CD4-positive, CD25-positive, alpha-beta regulatory T cell (primary cell): ENCODE data around the gene XPNPEP2. TPM values are rescaled to one million over a fixed set of nuclear protein-coding genes. Genes with fewer than 3 reads are reported as not detected.

Experiments
- ATAC-seq, 2 donors: fragments of 150-1000 bp; cut with Tn5 transposase; one replicate each; pipeline ENCODE4 v1.10.0; 2021; ENCODE audit warnings: low read depth in 2 of 2, moderate number of reproducible peaks in 2 of 2, moderate library complexity in 1 of 2
- DNase-seq, 3 donors: peaks; one replicate each; pipeline versions ENCODE4 v3.0.0 to v3.0.0-alpha.2; 2012 to 2022; ENCODE audit warnings: mixed read lengths in 1 of 3
- H3K27ac ChIP-seq: one replicate; pipeline ENCODE4 v1.7.0; 2013; ENCODE audit warnings: mild to moderate bottlenecking, low read length; ENCODE audit not compliant: insufficient read depth, poor library complexity, severe bottlenecking
- H3K27me3 ChIP-seq: one replicate; pipeline ENCODE4 v1.7.0; 2013; ENCODE audit warnings: low read length; ENCODE audit not compliant: control insufficient read depth, insufficient read depth
- H3K36me3 ChIP-seq: one replicate; pipeline ENCODE4 v1.7.0; 2013; ENCODE audit warnings: mild to moderate bottlenecking, low read length, moderate library complexity; ENCODE audit not compliant: control insufficient read depth, insufficient read depth
- H3K4me1 ChIP-seq: 2 replicates; pipeline ENCODE4 v1.7.0; 2013; ENCODE audit warnings: mild to moderate bottlenecking, low read length; ENCODE audit not compliant: insufficient read depth, control insufficient read depth, poor library complexity, severe bottlenecking
- H3K4me3 ChIP-seq: one replicate; pipeline ENCODE4 v1.7.0; 2013; ENCODE audit warnings: low read depth, mild to moderate bottlenecking, low read length, moderate library complexity
- H3K9me3 ChIP-seq, 2 experiments: 1 replicate in 1 of 2; 2 replicates in 1 of 2; pipeline ENCODE4 v1.7.0; 2013; ENCODE audit warnings: low read length in 2 of 2, mild to moderate bottlenecking in 1 of 2, moderate library complexity in 1 of 2; ENCODE audit not compliant: control insufficient read depth in 2 of 2
- H3K27ac Mint-ChIP-seq, 3 donors: one replicate each; pipeline ENCODE4 v1.8.0; 2020 to 2022; ENCODE audit warnings: mild to moderate bottlenecking in 3 of 3, mixed read lengths in 3 of 3, moderate library complexity in 2 of 3
- H3K27me3 Mint-ChIP-seq: one replicate; pipeline ENCODE4 v1.8.0; 2022; ENCODE audit warnings: mild to moderate bottlenecking, mixed read lengths
- H3K36me3 Mint-ChIP-seq: one replicate; pipeline ENCODE4 v1.8.0; 2020; ENCODE audit warnings: mixed read lengths
- H3K4me1 Mint-ChIP-seq, 4 donors: one replicate each; pipeline ENCODE4 v1.8.0; 2020 to 2022; ENCODE audit warnings: mixed read lengths in 4 of 4, mild to moderate bottlenecking in 1 of 4
- H3K4me3 Mint-ChIP-seq, 4 donors: one replicate each; pipeline ENCODE4 v1.8.0; 2020 to 2022; ENCODE audit warnings: mild to moderate bottlenecking in 4 of 4, mixed read lengths in 4 of 4, moderate library complexity in 3 of 4
- H3K9me3 Mint-ChIP-seq, 7 donors: one replicate each; pipeline ENCODE4 v1.8.0; 2020 to 2022; ENCODE audit warnings: mixed read lengths in 7 of 7, mild to moderate bottlenecking in 3 of 7, moderate library complexity in 2 of 7
- polyA plus RNA-seq, 4 donors: library from polyadenylated mRNA; unstranded; fragments of 300-500 nt; fragmentation: Illumina TruSeq; gene quantifications; one replicate each; pipeline ENCODE4 v1.2.3, GENCODE V29; 2021
- total RNA-seq: library from RNA; stranded (reverse); gene quantifications from one replicate; pipeline ENCODE4 v1.2.3, GENCODE V29; 2022

Gene XPNPEP2
- total and polyA plus RNA-seq, 5 donors from 2014 or later = 0.17 to 0.99 (median 0.63) TPM

GRCh38 chrX:129788527-129788926 lies 49.7 kb downstream of the XPNPEP2 start:
- Histone ChIP-seq H3K27me3 (no peaks in the 10 kb centered on the region), H3K4me3 (no peak overlapping the region), H3K4me1 (peaks cover 31% of the 10 kb centered on the region), H3K36me3 (peaks cover 60% of the 10 kb centered on the region), H3K27ac (peak overlapping the region; percentile 41), H3K9me3 (no peaks in the 10 kb centered on the region)
- Mint-ChIP-seq H3K36me3 (peaks cover 43% of the 10 kb centered on the region), H3K9me3 (no peaks in the 10 kb centered on the region), H3K4me1 (peaks cover 0 to 48% (median 26%) of the 10 kb centered on the region in 4 donors), H3K4me3 (no peak overlapping the region), H3K27ac (peak overlapping the region in 1 of 3 donors; percentile 23), H3K27me3 (no peaks in the 10 kb centered on the region)
- ATAC-seq (no peak), DNase-seq (no peak)

GRCh38 chrX:129790146-129790545 lies 51.4 kb downstream of the XPNPEP2 start:
- H3K27me3 Mint-ChIP-seq = no peaks in the 10 kb centered on the region
- H3K4me3 Mint-ChIP-seq = no peak overlapping the region
- peaks cover 0 to 37% (median 15%) of the 10 kb centered on the region in 4 donors for H3K4me1 Mint-ChIP-seq
- Histone ChIP-seq H3K27ac (no peak overlapping the region), H3K27me3 (no peaks in the 10 kb centered on the region), H3K4me3 (no peak overlapping the region), H3K36me3 (peaks cover 62% of the 10 kb centered on the region), H3K9me3 (no peaks in the 10 kb centered on the region), H3K4me1 (peaks cover 17% of the 10 kb centered on the region)
- H3K27ac Mint-ChIP-seq = peak overlapping the region in 1 of 3 donors; percentile 75
- ATAC-seq (no peak), DNase-seq (no peak)
- H3K9me3 Mint-ChIP-seq = no peaks in the 10 kb centered on the region
- peaks cover 35% of the 10 kb centered on the region for H3K36me3 Mint-ChIP-seq

GRCh38 chrX:129790808-129791207 lies 52.0 kb downstream of the XPNPEP2 start:
- no peaks in the 10 kb centered on the region for H3K9me3 ChIP-seq
- H3K27me3 ChIP-seq = no peaks in the 10 kb centered on the region
- Mint-ChIP-seq H3K4me1 (peaks cover 0 to 30% (median 12%) of the 10 kb centered on the region in 4 donors), H3K36me3 (peaks cover 29% of the 10 kb centered on the region), H3K9me3 (no peaks in the 10 kb centered on the region), H3K27ac (peak overlapping the region in 1 of 3 donors; percentile 26), H3K4me3 (no peak overlapping the region), H3K27me3 (no peaks in the 10 kb centered on the region)
- H3K4me3 ChIP-seq = no peak overlapping the region
- peaks cover 10% of the 10 kb centered on the region for H3K4me1 ChIP-seq
- no peak for ATAC-seq
- peaks cover 65% of the 10 kb centered on the region for H3K36me3 ChIP-seq
- no peak for DNase-seq
- H3K27ac ChIP-seq = no peak overlapping the region

- H3K36me3 ChIP-seq = peaks cover 63% of the 10 kb centered on the region
- H3K27ac Mint-ChIP-seq = no peak overlapping the region
Observed at GRCh38 chrX:129791336-129791735, 52.6 kb downstream of the XPNPEP2 start.

GRCh38 chrX:129791961-129792570 lies 53.3 kb downstream of the XPNPEP2 start:
- H3K27ac Mint-ChIP-seq = no peak overlapping the region
- H3K9me3 ChIP-seq = no peaks in the 10 kb centered on the region
- ATAC-seq (no peak), DNase-seq (no peak)
- H3K4me1 ChIP-seq = peaks cover 6% of the 10 kb centered on the region
- no peaks in the 10 kb centered on the region for H3K9me3 Mint-ChIP-seq
- H3K4me3 Mint-ChIP-seq = no peak overlapping the region
- peaks cover 0 to 20% (median 6%) of the 10 kb centered on the region in 4 donors for H3K4me1 Mint-ChIP-seq
- no peak overlapping the region for H3K27ac ChIP-seq
- H3K27me3 Mint-ChIP-seq = no peaks in the 10 kb centered on the region
- H3K4me3 ChIP-seq = no peak overlapping the region
- H3K36me3 ChIP-seq = peaks cover 60% of the 10 kb centered on the region
- H3K36me3 Mint-ChIP-seq = peaks cover 21% of the 10 kb centered on the region
- H3K27me3 ChIP-seq = no peaks in the 10 kb centered on the region

More at GRCh38 chrX:129791336-129791735, 52.6 kb downstream of the XPNPEP2 start:
- Mint-ChIP-seq H3K4me3 (no peak overlapping the region), H3K36me3 (peaks cover 24% of the 10 kb centered on the region), H3K27me3 (no peaks in the 10 kb centered on the region), H3K4me1 (peaks cover 0 to 25% (median 10%) of the 10 kb centered on the region in 4 donors), H3K9me3 (no peaks in the 10 kb centered on the region)
- no peak overlapping the region for H3K4me3 ChIP-seq
- no peak overlapping the region for H3K27ac ChIP-seq
- H3K4me1 ChIP-seq = peaks cover 6% of the 10 kb centered on the region
- H3K27me3 ChIP-seq = no peaks in the 10 kb centered on the region
- H3K9me3 ChIP-seq = no peaks in the 10 kb centered on the region
- ATAC-seq = no peak
- no peak for DNase-seq

- H3K4me3 Mint-ChIP-seq = no peak overlapping the region
- Histone ChIP-seq H3K27ac (no peak overlapping the region), H3K36me3 (peaks cover 66% of the 10 kb centered on the region), H3K9me3 (no peaks in the 10 kb centered on the region), H3K27me3 (no peaks in the 10 kb centered on the region), H3K4me1 (no peaks in the 10 kb centered on the region), H3K4me3 (no peak overlapping the region)
- DNase-seq (no peak), ATAC-seq (no peak)
- H3K9me3 Mint-ChIP-seq = no peaks in the 10 kb centered on the region
- peaks cover 0 to 14% (median 7%) of the 10 kb centered on the region in 4 donors for H3K4me1 Mint-ChIP-seq
- H3K27ac Mint-ChIP-seq = no peak overlapping the region
- peaks cover 17% of the 10 kb centered on the region for H3K36me3 Mint-ChIP-seq
- H3K27me3 Mint-ChIP-seq = no peaks in the 10 kb centered on the region
Observed at GRCh38 chrX:129792586-129793291, 54.0 kb downstream of the XPNPEP2 start.

- Histone ChIP-seq H3K27me3 (no peaks in the 10 kb centered on the region), H3K4me3 (no peak overlapping the region), H3K36me3 (peaks cover 61% of the 10 kb centered on the region), H3K27ac (no peak overlapping the region), H3K9me3 (no peaks in the 10 kb centered on the region), H3K4me1 (peaks cover 4% of the 10 kb centered on the region)
- Mint-ChIP-seq H3K36me3 (peaks cover 13% of the 10 kb centered on the region), H3K9me3 (no peaks in the 10 kb centered on the region), H3K27ac (peak overlapping the region in 2 of 3 donors; percentile 31 to 48), H3K4me1 (peaks cover 0 to 19% (median 10%) of the 10 kb centered on the region in 4 donors), H3K4me3 (no peak overlapping the region), H3K27me3 (no peaks in the 10 kb centered on the region)
- DNase-seq = no peak
- no peak for ATAC-seq
Observed at GRCh38 chrX:129793604-129794191, 54.9 kb downstream of the XPNPEP2 start.
